Measurements from ENCODE around the gene SLC26A9.

The SLC26A9 gene

GRCh38 chr1:205944525-205944924 is 1.3 kb upstream of the SLC26A9 start:
- Histone ChIP-seq H3K36me3 (ENCODE audit: insufficient read depth, low read length) (no peaks in the 10 kb centered on the region), H3K9me3 (replicated peaks; ENCODE audit: low read length) (no peaks in the 10 kb centered on the region), H3K27me3 (ENCODE audit: control insufficient read depth, insufficient read depth, low read length) (peaks cover 71% of the 10 kb centered on the region), H3K4me3 (ENCODE audit: low read length) (no peak overlapping the region), H3K4me1 (ENCODE audit: control insufficient read depth, insufficient read depth, low read length) (no peaks in the 10 kb centered on the region), H3K4me2 (ENCODE audit: low read length) (no peak overlapping the region), H3K9ac (ENCODE audit: low read depth, low read length) (no peak overlapping the region)

GRCh38 chr1:205942631-205943159 is 561 bp downstream of the SLC26A9 start:
- Histone ChIP-seq H3K4me2 (ENCODE audit: low read length) (no peak overlapping the region), H3K9ac (ENCODE audit: low read depth, low read length) (no peak overlapping the region), H3K27me3 (ENCODE audit: control insufficient read depth, insufficient read depth, low read length) (peaks cover 79% of the 10 kb centered on the region), H3K4me1 (ENCODE audit: control insufficient read depth, insufficient read depth, low read length) (no peaks in the 10 kb centered on the region), H3K4me3 (ENCODE audit: low read length) (no peak overlapping the region), H3K9me3 (replicated peaks; ENCODE audit: low read length) (no peaks in the 10 kb centered on the region), H3K36me3 (ENCODE audit: insufficient read depth, low read length) (no peaks in the 10 kb centered on the region)

- H3K9ac ChIP-seq (ENCODE audit: low read depth, low read length) = no peak overlapping the region
- H3K27me3 ChIP-seq (ENCODE audit: control insufficient read depth, insufficient read depth, low read length) = peaks cover 61% of the 10 kb centered on the region
- H3K9me3 ChIP-seq (replicated peaks; ENCODE audit: low read length) = no peaks in the 10 kb centered on the region
- no peaks in the 10 kb centered on the region for H3K36me3 ChIP-seq (ENCODE audit: insufficient read depth, low read length)
- H3K4me1 ChIP-seq (ENCODE audit: control insufficient read depth, insufficient read depth, low read length) = peaks cover 14% of the 10 kb centered on the region
- H3K4me2 ChIP-seq (ENCODE audit: low read length) = no peak overlapping the region
- H3K4me3 ChIP-seq (ENCODE audit: low read length) = no peak overlapping the region
Measured at GRCh38 chr1:205940710-205941109, 2.5 kb downstream of the SLC26A9 start.

GRCh38 chr1:205939690-205940330 is 3.4 kb downstream of the SLC26A9 start:
- no peaks in the 10 kb centered on the region for H3K9me3 ChIP-seq (replicated peaks; ENCODE audit: low read length)
- H3K27me3 ChIP-seq (ENCODE audit: control insufficient read depth, insufficient read depth, low read length) = peaks cover 52% of the 10 kb centered on the region
- peaks cover 14% of the 10 kb centered on the region for H3K4me1 ChIP-seq (ENCODE audit: control insufficient read depth, insufficient read depth, low read length)
- H3K4me3 ChIP-seq (ENCODE audit: low read length) = no peak overlapping the region
- no peak overlapping the region for H3K4me2 ChIP-seq (ENCODE audit: low read length)
- no peaks in the 10 kb centered on the region for H3K36me3 ChIP-seq (ENCODE audit: insufficient read depth, low read length)
- no peak overlapping the region for H3K9ac ChIP-seq (ENCODE audit: low read depth, low read length)

GRCh38 chr1:205938682-205939081 is 4.6 kb downstream of the SLC26A9 start:
- H3K4me1 ChIP-seq (ENCODE audit: control insufficient read depth, insufficient read depth, low read length) = peaks cover 20% of the 10 kb centered on the region
- H3K4me2 ChIP-seq (ENCODE audit: low read length) = no peak overlapping the region
- no peaks in the 10 kb centered on the region for H3K9me3 ChIP-seq (replicated peaks; ENCODE audit: low read length)
- H3K27me3 ChIP-seq (ENCODE audit: control insufficient read depth, insufficient read depth, low read length) = peaks cover 41% of the 10 kb centered on the region
- H3K36me3 ChIP-seq (ENCODE audit: insufficient read depth, low read length) = no peaks in the 10 kb centered on the region
- H3K9ac ChIP-seq (ENCODE audit: low read depth, low read length) = no peak overlapping the region
- H3K4me3 ChIP-seq (ENCODE audit: low read length) = no peak overlapping the region

- Histone ChIP-seq H3K9me3 (replicated peaks; ENCODE audit: low read length) (no peaks in the 10 kb centered on the region), H3K27me3 (ENCODE audit: control insufficient read depth, insufficient read depth, low read length) (peaks cover 32% of the 10 kb centered on the region), H3K4me2 (ENCODE audit: low read length) (no peak overlapping the region), H3K36me3 (ENCODE audit: insufficient read depth, low read length) (no peaks in the 10 kb centered on the region), H3K4me1 (ENCODE audit: control insufficient read depth, insufficient read depth, low read length) (peaks cover 27% of the 10 kb centered on the region), H3K4me3 (ENCODE audit: low read length) (no peak overlapping the region), H3K9ac (ENCODE audit: low read depth, low read length) (no peak overlapping the region)
Measured at GRCh38 chr1:205936846-205937586, 6.2 kb downstream of the SLC26A9 start.

GRCh38 chr1:205936311-205936710 is 6.9 kb downstream of the SLC26A9 start:
- H3K36me3 ChIP-seq (ENCODE audit: insufficient read depth, low read length) = no peaks in the 10 kb centered on the region
- H3K4me2 ChIP-seq (ENCODE audit: low read length) = no peak overlapping the region
- peaks cover 27% of the 10 kb centered on the region for H3K4me1 ChIP-seq (ENCODE audit: control insufficient read depth, insufficient read depth, low read length)
- peaks cover 25% of the 10 kb centered on the region for H3K27me3 ChIP-seq (ENCODE audit: control insufficient read depth, insufficient read depth, low read length)
- H3K9me3 ChIP-seq (replicated peaks; ENCODE audit: low read length) = no peaks in the 10 kb centered on the region
- no peak overlapping the region for H3K4me3 ChIP-seq (ENCODE audit: low read length)
- H3K9ac ChIP-seq (ENCODE audit: low read depth, low read length) = no peak overlapping the region

GRCh38 chr1:205935869-205936268 is 7.4 kb downstream of the SLC26A9 start:
- Histone ChIP-seq H3K36me3 (ENCODE audit: insufficient read depth, low read length) (no peaks in the 10 kb centered on the region), H3K9ac (ENCODE audit: low read depth, low read length) (no peak overlapping the region), H3K4me3 (ENCODE audit: low read length) (no peak overlapping the region), H3K9me3 (replicated peaks; ENCODE audit: low read length) (no peaks in the 10 kb centered on the region), H3K27me3 (ENCODE audit: control insufficient read depth, insufficient read depth, low read length) (peaks cover 29% of the 10 kb centered on the region), H3K4me2 (ENCODE audit: low read length) (no peak overlapping the region), H3K4me1 (ENCODE audit: control insufficient read depth, insufficient read depth, low read length) (peaks cover 27% of the 10 kb centered on the region)

GRCh38 chr1:205934788-205935187 is 8.5 kb downstream of the SLC26A9 start:
- H3K36me3 ChIP-seq (ENCODE audit: insufficient read depth, low read length) = no peaks in the 10 kb centered on the region
- H3K27me3 ChIP-seq (ENCODE audit: control insufficient read depth, insufficient read depth, low read length) = peaks cover 34% of the 10 kb centered on the region
- no peak overlapping the region for H3K9ac ChIP-seq (ENCODE audit: low read depth, low read length)

GRCh38 chr1:205933671-205934618 is 9.3 kb downstream of the SLC26A9 start:
- Histone ChIP-seq H3K9ac (ENCODE audit: low read depth, low read length) (no peak overlapping the region), H3K4me3 (ENCODE audit: low read length) (no peak overlapping the region), H3K4me2 (ENCODE audit: low read length) (peak overlapping the region; percentile 16), H3K9me3 (replicated peaks; ENCODE audit: low read length) (no peaks in the 10 kb centered on the region), H3K36me3 (ENCODE audit: insufficient read depth, low read length) (no peaks in the 10 kb centered on the region), H3K4me1 (ENCODE audit: control insufficient read depth, insufficient read depth, low read length) (peaks cover 27% of the 10 kb centered on the region), H3K27me3 (ENCODE audit: control insufficient read depth, insufficient read depth, low read length) (peaks cover 32% of the 10 kb centered on the region)

More at GRCh38 chr1:205934788-205935187, 8.5 kb downstream of the SLC26A9 start:
- no peak overlapping the region for H3K4me3 ChIP-seq (ENCODE audit: low read length)
- H3K9me3 ChIP-seq (replicated peaks; ENCODE audit: low read length) = no peaks in the 10 kb centered on the region
- H3K4me1 ChIP-seq (ENCODE audit: control insufficient read depth, insufficient read depth, low read length) = peaks cover 27% of the 10 kb centered on the region
- no peak overlapping the region for H3K4me2 ChIP-seq (ENCODE audit: low read length)

- Histone ChIP-seq H3K9me3 (replicated peaks; ENCODE audit: low read length) (no peaks in the 10 kb centered on the region), H3K9ac (ENCODE audit: low read depth, low read length) (no peak overlapping the region), H3K27me3 (ENCODE audit: control insufficient read depth, insufficient read depth, low read length) (peaks cover 27% of the 10 kb centered on the region), H3K4me3 (ENCODE audit: low read length) (no peak overlapping the region), H3K36me3 (ENCODE audit: insufficient read depth, low read length) (no peaks in the 10 kb centered on the region), H3K4me1 (ENCODE audit: control insufficient read depth, insufficient read depth, low read length) (peaks cover 27% of the 10 kb centered on the region), H3K4me2 (ENCODE audit: low read length) (no peak overlapping the region)
Measured at GRCh38 chr1:205932776-205933175, 10.5 kb downstream of the SLC26A9 start.
